SK-N-SH treated with all-trans-retinoic acid at 6 μM for 48 hours (cell line): Measurements from ENCODE around the gene TFCP2.

Source experiments
- ARNTL ChIP-seq: fragments of 450-650 bp; formaldehyde crosslinking; IDR thresholded peaks from 2 replicates; pipeline ENCODE4 v1.5.0; 2020; ENCODE audit warnings: low read depth, mild to moderate bottlenecking, moderate library complexity, borderline replicate concordance
- BACH2 ChIP-seq: fragments of 250-450 bp; sonication (Bioruptor Pico); IDR thresholded peaks from 2 replicates; pipeline ENCODE4 v1.9.0; 2021; ENCODE audit warnings: mild to moderate bottlenecking, borderline replicate concordance
- ESRRG ChIP-seq: fragments of 250-450 bp; sonication (Bioruptor Pico); IDR thresholded peaks from 2 replicates; pipeline ENCODE4 v1.6.1; 2021; ENCODE audit warnings: mild to moderate bottlenecking
- OSR1 ChIP-seq: fragments of 250-450 bp; sonication (Bioruptor Pico); IDR thresholded peaks from 2 replicates; pipeline ENCODE4 v1.8.0; 2022; ENCODE audit warnings: moderate library complexity, mild to moderate bottlenecking, inconsistent platforms
- PATZ1 ChIP-seq: fragments of 250-450 bp; sonication (Bioruptor Pico); IDR thresholded peaks from 2 replicates; pipeline ENCODE4 v1.8.0; 2020; ENCODE audit warnings: mild to moderate bottlenecking, moderate library complexity, borderline replicate concordance
- POU6F1 ChIP-seq: fragments of 250-450 bp; sonication (Bioruptor Pico); IDR thresholded peaks from 2 replicates; pipeline ENCODE4 v1.8.0; 2021; ENCODE audit warnings: low read depth, mild to moderate bottlenecking, moderate library complexity, borderline replicate concordance
- PPARA ChIP-seq: fragments of 250-450 bp; sonication (Bioruptor Pico); IDR thresholded peaks from 2 replicates; pipeline ENCODE4 v1.5.0; 2020; ENCODE audit warnings: mild to moderate bottlenecking, borderline replicate concordance
- RARB ChIP-seq: fragments of 250-450 bp; sonication (Bioruptor Pico); IDR thresholded peaks from 2 replicates; pipeline ENCODE4 v1.8.0; 2021; ENCODE audit warnings: mild to moderate bottlenecking, moderate library complexity
- TCF4 ChIP-seq: fragments of 250-450 bp; sonication (Bioruptor Pico); IDR thresholded peaks from 2 replicates; pipeline ENCODE4 v1.8.0; 2021; ENCODE audit warnings: mild to moderate bottlenecking, moderate library complexity, borderline replicate concordance
- ZFP3 ChIP-seq: fragments of 250-450 bp; sonication (Bioruptor Pico); IDR thresholded peaks from 2 replicates; pipeline ENCODE4 v1.5.0; 2020; ENCODE audit warnings: mild to moderate bottlenecking, moderate library complexity
- ZNF565 ChIP-seq: fragments of 450-650 bp; formaldehyde crosslinking; conservative IDR thresholded peaks from 2 replicates; pipeline ENCODE4 v1.5.0; 2020; ENCODE audit warnings: low read depth, mild to moderate bottlenecking, moderate library complexity
- ZNF70 ChIP-seq: fragments of 450-650 bp; formaldehyde crosslinking; IDR thresholded peaks from 2 replicates; pipeline ENCODE4 v1.5.0; 2020; ENCODE audit warnings: mild to moderate bottlenecking, moderate library complexity
- ZNF8 ChIP-seq: fragments of 450-650 bp; formaldehyde crosslinking; IDR thresholded peaks from 2 replicates; pipeline ENCODE4 v1.5.0; 2020; ENCODE audit warnings: mild to moderate bottlenecking, moderate library complexity

- TF ChIP-seq TCF4 (CRISPR knock-in tag), result no peak
- no peak for TF ChIP-seq PPARA
- no peak for TF ChIP-seq ZFP3 (CRISPR knock-in tag)
- no peak for TF ChIP-seq ESRRG (CRISPR knock-in tag)
- TF ChIP-seq ZNF8 (CRISPR knock-in tag), result no peak
- no peak for TF ChIP-seq RARB
- TF ChIP-seq PATZ1 (CRISPR knock-in tag), result no peak
- no peak for TF ChIP-seq ZNF565 (CRISPR knock-in tag)
- no peak for TF ChIP-seq POU6F1
- TF ChIP-seq ZNF70 (CRISPR knock-in tag), result no peak
- no peak for TF ChIP-seq OSR1 (CRISPR knock-in tag)
- no peak for TF ChIP-seq ARNTL (CRISPR knock-in tag)
- TF ChIP-seq BACH2 (CRISPR knock-in tag), result no peak
Observed at GRCh38 chr12:51199366-51199945, 26.5 kb upstream of the TFCP2 start.
